CD4-positive, alpha-beta T cell treated with Interleukin-15 for 1 hour (primary cell): ENCODE measurements around the gene CDK6.

Experiments used
- DNase-seq: peaks from one replicate; pipeline ENCODE4 v3.0.0-alpha.2; 2020

The CDK6 gene

GRCh38 chr7:92557249-92557648, 279.1 kb downstream of the CDK6 start:
- no peak for DNase-seq
